ENCODE results near the gene SIK2. TPM values are rescaled to one million over a fixed set of nuclear protein-coding genes. Genes with fewer than 3 reads are reported as not detected.
A peak's percentile ranks its signal among the peaks of the same experiment; 100 is the strongest.

The SIK2 gene
- total RNA-seq, 2 donors from 2014 or later: 9.4 to 9.9 TPM

DNA sequence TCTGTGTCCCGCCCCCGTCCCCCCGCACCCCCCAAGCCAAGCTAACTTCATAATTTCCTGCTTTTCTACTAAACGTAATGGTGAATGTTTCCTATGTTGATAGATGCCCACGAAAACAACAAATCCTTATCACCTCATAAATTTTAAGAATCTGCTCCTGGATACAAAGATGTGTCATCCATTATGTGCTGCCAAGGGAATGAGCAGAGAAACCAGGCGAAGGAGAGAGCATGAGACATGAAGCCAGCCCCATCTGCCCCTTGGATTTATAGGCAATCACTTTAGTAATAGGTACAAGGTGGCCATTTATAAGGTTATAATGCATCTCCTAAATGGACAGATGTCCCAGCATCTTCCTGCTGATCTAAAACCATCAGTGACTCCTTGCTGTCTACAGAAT lies 31.5 kb upstream of the SIK2 start:
- H3K4me1 Mint-ChIP-seq (ENCODE audit: low read depth): no peaks in the 10 kb centered on the region
- ATAC-seq (replicated peaks in 1 of 2) (no peak), DNase-seq (no peak)
- H3K4me3 Mint-ChIP-seq: no peak overlapping the region
- H3K36me3 Mint-ChIP-seq (ENCODE audit: insufficient read depth in 2 of 2): no peaks in the 10 kb centered on the region
- peaks cover 23% of the 10 kb centered on the region for H3K27me3 Mint-ChIP-seq (ENCODE audit: low read depth)
- H3K27ac Mint-ChIP-seq: no peak overlapping the region
- H3K9me3 Mint-ChIP-seq: no peaks in the 10 kb centered on the region

DNA sequence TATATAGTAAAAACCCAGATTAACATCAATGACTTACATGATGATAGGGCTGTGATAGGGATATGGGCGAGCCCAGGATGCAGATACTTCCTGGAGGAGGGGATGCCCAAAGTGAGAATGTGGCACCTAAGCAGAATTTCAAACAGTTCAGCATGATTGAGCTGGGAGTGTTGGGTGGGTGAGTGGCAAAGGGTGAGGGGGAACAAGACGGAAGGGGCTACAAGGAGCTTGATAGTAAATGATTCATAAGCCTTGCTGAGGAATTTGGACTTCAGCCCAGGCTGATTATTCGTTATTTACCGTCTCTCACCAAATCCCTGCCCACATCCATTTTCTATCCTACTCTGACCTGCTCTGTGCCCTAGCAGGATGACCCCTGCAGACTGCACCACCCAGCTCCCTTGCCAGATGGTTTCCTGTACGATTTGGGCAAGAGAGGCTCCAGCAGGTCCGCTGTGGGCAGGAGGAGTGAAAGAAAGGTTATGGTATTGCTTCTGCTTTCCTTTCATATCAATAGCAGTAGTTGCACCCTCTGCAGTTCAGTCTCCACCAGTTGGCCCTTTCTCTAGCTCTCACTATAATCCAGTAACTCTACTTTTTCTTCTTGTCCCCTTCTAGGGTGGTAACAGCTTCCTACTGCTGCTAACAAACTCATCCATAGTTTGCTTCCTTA lies 30.3 kb upstream of the SIK2 start:
- ATAC-seq (replicated peaks in 1 of 2) (no peak), DNase-seq (no peak)
- no peaks in the 10 kb centered on the region for H3K4me1 Mint-ChIP-seq (ENCODE audit: low read depth)
- no peaks in the 10 kb centered on the region for H3K9me3 Mint-ChIP-seq
- no peaks in the 10 kb centered on the region for H3K36me3 Mint-ChIP-seq (ENCODE audit: insufficient read depth in 2 of 2)
- peaks cover 23% of the 10 kb centered on the region for H3K27me3 Mint-ChIP-seq (ENCODE audit: low read depth)
- no peak overlapping the region for H3K4me3 Mint-ChIP-seq
- no peak overlapping the region for H3K27ac Mint-ChIP-seq

DNA sequence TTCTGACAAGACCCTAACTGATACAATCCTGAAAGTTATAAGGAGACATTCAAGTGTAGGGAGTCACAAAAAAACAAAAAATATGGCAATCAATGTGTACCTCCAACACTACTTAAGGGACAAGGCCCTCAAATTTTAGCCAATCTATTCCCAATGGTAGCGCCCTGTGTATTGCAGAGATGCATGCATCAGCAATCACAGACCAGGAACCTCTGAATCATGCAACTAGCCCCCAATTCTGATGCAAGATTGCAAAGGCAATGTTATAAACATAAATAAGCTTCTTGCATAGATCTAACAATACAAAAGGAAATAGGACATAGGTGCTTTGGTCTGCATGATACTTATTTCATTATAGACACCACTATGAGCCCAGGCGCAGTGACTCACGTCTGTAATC lies 29.7 kb upstream of the SIK2 start:
- Mint-ChIP-seq H3K36me3 (ENCODE audit: insufficient read depth in 2 of 2) (no peaks in the 10 kb centered on the region), H3K9me3 (no peaks in the 10 kb centered on the region), H3K27me3 (ENCODE audit: low read depth) (peaks cover 23% of the 10 kb centered on the region), H3K4me1 (ENCODE audit: low read depth) (no peaks in the 10 kb centered on the region), H3K27ac (no peak overlapping the region), H3K4me3 (no peak overlapping the region)
- DNase-seq (no peak), ATAC-seq (replicated peaks in 1 of 2) (no peak)

DNA sequence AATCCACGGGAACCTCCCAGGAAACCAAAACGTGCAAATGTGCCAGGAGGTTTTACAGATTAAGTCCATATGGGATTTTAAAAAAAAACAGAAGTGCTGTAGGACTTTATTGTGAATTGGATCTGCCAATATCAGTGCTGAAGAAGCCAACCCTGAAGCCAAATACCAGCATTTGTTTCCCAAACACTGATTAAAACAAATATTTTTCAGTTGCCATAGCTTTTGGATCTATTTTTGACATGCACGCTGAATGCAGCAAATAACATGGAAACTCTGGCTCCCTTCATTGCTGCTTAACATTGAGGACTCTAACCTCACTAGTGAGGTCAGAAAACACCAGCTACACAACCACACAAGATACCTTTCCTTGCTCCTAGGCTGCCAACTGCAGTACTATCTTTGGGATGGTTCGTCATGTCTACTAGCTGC lies 28.4 kb upstream of the SIK2 start:
- no peak overlapping the region for H3K4me3 Mint-ChIP-seq
- no peak for ATAC-seq (replicated peaks in 1 of 2)
- H3K4me1 Mint-ChIP-seq (ENCODE audit: low read depth): peaks cover 6% of the 10 kb centered on the region
- H3K9me3 Mint-ChIP-seq: no peaks in the 10 kb centered on the region
- no peak for DNase-seq
- H3K36me3 Mint-ChIP-seq (ENCODE audit: insufficient read depth in 2 of 2): no peaks in the 10 kb centered on the region
- peaks cover 23% of the 10 kb centered on the region for H3K27me3 Mint-ChIP-seq (ENCODE audit: low read depth)
- no peak overlapping the region for H3K27ac Mint-ChIP-seq

DNA sequence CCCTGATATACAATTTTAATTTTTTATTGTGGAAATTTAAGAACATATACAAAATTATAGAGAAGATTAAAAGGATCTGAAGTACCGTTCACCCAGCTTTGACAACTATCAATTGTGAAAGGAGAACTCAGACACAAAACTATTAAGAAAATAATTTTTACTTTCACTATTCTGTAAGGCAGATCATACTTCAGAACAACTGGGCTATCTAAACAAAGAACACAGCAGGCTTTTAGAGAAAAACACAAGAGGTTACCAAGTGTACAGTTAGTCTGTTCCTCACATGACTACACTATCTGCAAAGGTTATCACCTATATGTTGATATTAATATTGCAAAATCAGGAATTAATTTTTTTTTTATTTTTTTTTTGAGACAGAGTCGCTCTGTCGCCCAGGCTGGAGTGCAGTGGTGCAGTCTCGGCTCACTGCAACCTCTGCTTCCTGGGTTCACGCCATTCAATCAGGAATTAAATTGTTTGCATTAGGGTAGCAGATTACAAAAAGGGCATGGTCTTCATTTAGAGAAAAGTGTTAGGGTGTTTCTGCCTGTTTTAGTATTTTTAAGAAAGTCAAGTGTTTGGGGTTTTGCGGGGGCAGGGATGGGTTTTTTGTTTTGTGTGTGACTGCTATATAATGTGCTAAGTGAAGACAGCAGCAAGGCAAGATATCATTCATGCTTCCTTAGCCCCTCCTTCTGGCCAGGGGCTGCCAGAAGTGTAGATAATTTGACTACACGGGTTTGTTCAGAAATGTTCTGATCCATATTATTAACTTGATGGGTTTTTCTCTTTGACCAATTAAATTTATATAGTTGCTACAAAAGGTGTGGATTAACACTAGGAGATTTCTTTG lies 27.6 kb upstream of the SIK2 start:
- no peaks in the 10 kb centered on the region for H3K36me3 Mint-ChIP-seq (ENCODE audit: insufficient read depth in 2 of 2)
- H3K27ac Mint-ChIP-seq: no peak overlapping the region
- no peak for DNase-seq
- H3K9me3 Mint-ChIP-seq: no peaks in the 10 kb centered on the region
- peak overlapping the region in 1 of 2 donors; percentile 42 for H3K4me3 Mint-ChIP-seq
- ATAC-seq (replicated peaks in 1 of 2): peak; percentile 52 to 58
- H3K27me3 Mint-ChIP-seq (ENCODE audit: low read depth): peaks cover 23% of the 10 kb centered on the region
- H3K4me1 Mint-ChIP-seq (ENCODE audit: low read depth): peaks cover 6% of the 10 kb centered on the region

DNA sequence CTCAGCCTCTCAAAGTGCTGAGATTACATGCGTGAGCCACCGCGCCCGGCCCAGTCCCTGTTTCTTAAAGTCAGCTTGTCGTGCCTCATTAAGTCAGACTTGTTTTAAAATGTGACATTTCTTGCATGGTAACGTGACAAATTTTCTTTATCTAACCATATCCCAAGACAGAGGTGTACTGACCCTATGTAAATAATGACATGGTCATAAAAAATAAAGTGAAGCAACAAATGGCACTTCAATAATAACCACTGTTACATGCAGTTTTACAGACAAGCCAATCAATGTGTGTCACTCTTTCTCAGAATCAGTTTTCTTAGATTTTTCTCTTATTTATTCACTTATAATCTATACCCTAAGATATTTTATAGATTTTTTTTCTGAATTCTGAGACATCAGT lies 26.5 kb upstream of the SIK2 start:
- Mint-ChIP-seq H3K36me3 (ENCODE audit: insufficient read depth in 2 of 2) (no peaks in the 10 kb centered on the region), H3K27me3 (ENCODE audit: low read depth) (peaks cover 16% of the 10 kb centered on the region), H3K4me1 (ENCODE audit: low read depth) (peaks cover 6% of the 10 kb centered on the region), H3K4me3 (no peak overlapping the region), H3K27ac (no peak overlapping the region), H3K9me3 (no peaks in the 10 kb centered on the region)
- DNase-seq (no peak), ATAC-seq (replicated peaks in 1 of 2) (no peak)

DNA sequence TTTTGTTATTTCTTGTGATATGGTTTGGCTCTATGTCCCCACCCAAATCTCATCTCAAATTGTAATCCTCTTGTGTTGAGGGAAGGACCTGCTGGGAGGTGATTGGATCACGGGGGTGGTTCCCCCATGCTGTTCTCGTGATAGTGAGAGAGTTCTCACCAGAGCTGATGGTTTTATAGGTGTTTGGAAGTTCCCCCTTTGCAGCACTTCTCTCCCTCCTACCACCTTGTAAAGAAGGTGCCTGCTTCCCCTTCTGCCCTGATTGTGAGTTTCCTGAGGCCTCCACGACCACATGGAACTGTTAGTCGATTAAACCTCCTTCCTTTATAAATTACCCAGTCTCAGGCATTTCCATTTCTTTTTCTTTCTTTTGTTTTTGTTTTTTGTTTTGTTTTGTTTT lies 24.4 kb upstream of the SIK2 start:
- H3K27me3 Mint-ChIP-seq (ENCODE audit: low read depth): peaks cover 7% of the 10 kb centered on the region
- H3K27ac Mint-ChIP-seq: no peak overlapping the region
- peaks cover 6% of the 10 kb centered on the region for H3K4me1 Mint-ChIP-seq (ENCODE audit: low read depth)
- no peak for DNase-seq
- no peaks in the 10 kb centered on the region for H3K9me3 Mint-ChIP-seq
- H3K4me3 Mint-ChIP-seq: no peak overlapping the region
- ATAC-seq (replicated peaks in 1 of 2): no peak
- H3K36me3 Mint-ChIP-seq (ENCODE audit: insufficient read depth in 2 of 2): no peaks in the 10 kb centered on the region

DNA sequence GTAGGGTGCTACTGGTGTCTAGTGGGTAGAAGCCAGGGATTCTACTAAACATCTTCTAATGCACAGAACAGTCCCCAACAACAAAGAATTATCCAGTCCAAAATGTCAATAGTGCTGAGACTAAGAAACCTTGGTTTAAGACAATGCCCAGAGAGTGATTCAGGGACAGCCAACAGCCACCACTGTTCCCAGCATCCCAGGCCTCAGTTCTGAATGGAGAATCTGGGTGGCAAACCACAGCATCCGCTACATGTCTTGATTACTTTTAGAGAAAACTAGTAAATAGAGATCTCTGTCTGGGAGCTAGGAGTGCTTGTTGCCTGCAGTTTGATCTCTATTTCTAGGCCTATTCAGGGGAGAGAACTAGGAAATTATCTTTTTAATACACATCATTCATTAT lies 20.9 kb upstream of the SIK2 start:
- H3K36me3 Mint-ChIP-seq (ENCODE audit: insufficient read depth in 2 of 2): no peaks in the 10 kb centered on the region
- no peak overlapping the region for H3K4me3 Mint-ChIP-seq
- no peaks in the 10 kb centered on the region for H3K9me3 Mint-ChIP-seq
- peaks cover 10% of the 10 kb centered on the region for H3K27me3 Mint-ChIP-seq (ENCODE audit: low read depth)
- ATAC-seq (replicated peaks in 1 of 2) (no peak), DNase-seq (no peak)
- no peak overlapping the region for H3K27ac Mint-ChIP-seq
- peaks cover 13% of the 10 kb centered on the region for H3K4me1 Mint-ChIP-seq (ENCODE audit: low read depth)

DNA sequence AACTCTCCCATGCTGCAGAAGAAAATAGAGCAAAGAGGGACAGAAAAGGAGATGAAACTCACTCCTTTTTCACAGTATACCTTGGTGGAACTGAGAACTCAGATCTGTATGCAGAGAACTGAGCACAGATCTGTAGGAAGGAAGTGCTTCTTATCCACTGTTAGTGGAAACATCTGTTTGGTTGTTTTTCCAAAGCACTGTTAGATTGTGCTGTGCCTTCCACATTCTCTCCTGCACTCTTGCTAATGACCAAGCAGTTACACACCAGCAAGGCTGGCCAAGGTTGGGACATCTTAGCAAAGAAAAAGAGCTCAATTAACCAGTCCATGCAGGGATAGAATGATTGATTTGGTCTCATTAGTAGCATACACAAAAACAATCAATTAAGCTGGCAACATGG lies 20.1 kb upstream of the SIK2 start:
- ATAC-seq (replicated peaks in 1 of 2) (no peak), DNase-seq (no peak)
- no peak overlapping the region for H3K4me3 Mint-ChIP-seq
- H3K36me3 Mint-ChIP-seq (ENCODE audit: insufficient read depth in 2 of 2): no peaks in the 10 kb centered on the region
- H3K4me1 Mint-ChIP-seq (ENCODE audit: low read depth): peaks cover 13% of the 10 kb centered on the region
- peaks cover 10% of the 10 kb centered on the region for H3K27me3 Mint-ChIP-seq (ENCODE audit: low read depth)
- H3K9me3 Mint-ChIP-seq: no peaks in the 10 kb centered on the region
- H3K27ac Mint-ChIP-seq: no peak overlapping the region

DNA sequence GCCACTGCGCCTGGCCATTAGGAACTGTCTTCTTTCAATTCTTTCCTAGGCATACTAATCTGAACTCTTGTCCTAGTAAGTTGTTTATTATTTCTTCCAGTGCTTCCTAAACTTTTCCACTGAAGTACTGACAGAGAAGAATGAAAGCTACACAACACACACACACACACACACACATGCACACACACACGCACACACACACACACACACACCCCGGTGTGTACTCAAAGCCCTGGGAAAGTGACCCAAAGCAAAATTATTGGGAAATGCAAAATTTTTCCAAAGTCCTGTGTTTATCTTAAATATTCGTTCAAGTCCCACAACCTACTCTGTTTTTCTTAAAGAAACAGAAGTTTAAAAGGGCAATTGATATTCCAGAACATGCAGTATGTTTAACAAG lies 19.4 kb upstream of the SIK2 start:
- no peaks in the 10 kb centered on the region for H3K9me3 Mint-ChIP-seq
- no peak overlapping the region for H3K27ac Mint-ChIP-seq
- peaks cover 11% of the 10 kb centered on the region for H3K4me1 Mint-ChIP-seq (ENCODE audit: low read depth)
- H3K36me3 Mint-ChIP-seq (ENCODE audit: insufficient read depth in 2 of 2): no peaks in the 10 kb centered on the region
- H3K27me3 Mint-ChIP-seq (ENCODE audit: low read depth): peaks cover 10% of the 10 kb centered on the region
- no peak overlapping the region for H3K4me3 Mint-ChIP-seq
- ATAC-seq (replicated peaks in 1 of 2): no peak
- no peak for DNase-seq

DNA sequence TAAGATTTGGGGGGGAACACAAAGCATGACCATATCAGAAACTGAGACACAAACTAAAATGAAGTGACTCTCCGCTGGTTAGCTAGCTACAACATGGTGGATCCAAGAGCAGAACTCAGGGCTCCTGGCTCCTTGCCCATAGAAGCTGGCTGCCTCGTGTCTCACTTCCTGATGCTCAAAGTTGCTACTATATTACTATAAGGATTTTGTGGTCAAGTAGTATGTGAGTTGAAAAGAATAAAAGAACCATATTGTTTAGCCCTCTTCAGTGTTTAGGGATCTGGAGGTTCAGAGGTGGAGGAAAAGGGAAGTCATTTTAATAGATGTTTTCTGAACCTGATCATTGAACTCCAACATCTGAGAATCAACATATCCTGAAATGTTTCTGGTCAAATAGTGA lies 16.9 kb upstream of the SIK2 start:
- ATAC-seq (replicated peaks in 1 of 2) (no peak), DNase-seq (no peak)
- H3K4me3 Mint-ChIP-seq: no peak overlapping the region
- peaks cover 10% of the 10 kb centered on the region for H3K27me3 Mint-ChIP-seq (ENCODE audit: low read depth)
- no peak overlapping the region for H3K27ac Mint-ChIP-seq
- H3K4me1 Mint-ChIP-seq (ENCODE audit: low read depth): peaks cover 7% of the 10 kb centered on the region
- H3K36me3 Mint-ChIP-seq (ENCODE audit: insufficient read depth in 2 of 2): no peaks in the 10 kb centered on the region
- H3K9me3 Mint-ChIP-seq: no peaks in the 10 kb centered on the region

DNA sequence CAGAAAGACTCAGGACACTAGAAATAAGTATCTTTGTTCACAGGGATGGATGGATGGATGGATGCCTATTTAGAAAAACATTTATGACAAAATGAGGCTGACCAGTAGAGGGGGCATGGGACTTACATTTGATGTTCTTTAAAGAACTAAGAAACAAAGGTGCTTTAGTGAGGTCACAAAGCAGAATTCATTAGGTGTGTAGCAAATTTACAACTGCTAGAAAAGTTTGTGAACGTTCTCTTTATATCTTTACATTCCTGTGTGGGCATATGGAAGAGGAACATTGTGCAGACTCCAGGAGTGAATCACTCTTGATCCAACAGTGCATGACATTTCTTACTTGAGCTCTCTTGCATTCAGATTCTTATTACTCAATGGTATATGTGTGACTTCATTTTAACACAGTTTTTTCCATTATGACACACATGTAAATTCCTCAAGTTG lies 15.8 kb upstream of the SIK2 start:
- peak; percentile 40 to 49 for DNase-seq
- H3K9me3 Mint-ChIP-seq: no peaks in the 10 kb centered on the region
- H3K27me3 Mint-ChIP-seq (ENCODE audit: low read depth): peaks cover 10% of the 10 kb centered on the region
- H3K4me3 Mint-ChIP-seq: no peak overlapping the region
- no peaks in the 10 kb centered on the region for H3K36me3 Mint-ChIP-seq (ENCODE audit: insufficient read depth in 2 of 2)
- no peak overlapping the region for H3K27ac Mint-ChIP-seq
- ATAC-seq (replicated peaks in 1 of 2): peak; percentile 41 to 60
- H3K4me1 Mint-ChIP-seq (ENCODE audit: low read depth): peaks cover 7% of the 10 kb centered on the region

DNA sequence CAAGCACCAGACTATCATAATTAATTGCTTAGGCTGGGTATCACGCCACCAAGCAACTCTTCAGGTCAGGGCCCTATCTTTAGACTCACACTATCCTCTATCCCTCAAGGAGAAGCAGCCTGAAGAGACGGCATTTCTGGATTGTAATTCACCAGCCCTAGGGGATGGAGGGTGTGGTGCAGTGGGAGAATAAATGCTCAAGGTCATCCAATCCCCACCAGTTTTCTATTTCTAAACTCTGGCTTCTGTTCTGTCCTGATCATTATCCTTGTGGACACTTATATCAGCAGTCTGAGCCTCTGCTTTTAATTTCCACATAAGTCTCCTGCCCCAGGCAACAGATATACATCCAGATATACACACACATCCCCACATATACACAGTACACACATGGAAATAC lies 13.1 kb upstream of the SIK2 start:
- peaks cover 10% of the 10 kb centered on the region for H3K27me3 Mint-ChIP-seq (ENCODE audit: low read depth)
- no peaks in the 10 kb centered on the region for H3K36me3 Mint-ChIP-seq (ENCODE audit: insufficient read depth in 2 of 2)
- no peaks in the 10 kb centered on the region for H3K9me3 Mint-ChIP-seq
- peaks cover 7% of the 10 kb centered on the region for H3K4me1 Mint-ChIP-seq (ENCODE audit: low read depth)
- H3K4me3 Mint-ChIP-seq: no peak overlapping the region
- no peak overlapping the region for H3K27ac Mint-ChIP-seq
- ATAC-seq (replicated peaks in 1 of 2) (no peak), DNase-seq (no peak)
